Liver (tissue), 9 donors: ENCODE measurements around the gene YIPF3. TPM values are rescaled to one million over a fixed set of nuclear protein-coding genes. Genes with fewer than 3 reads are reported as not detected.
A peak's percentile ranks its signal among the peaks of the same experiment; 100 is the strongest.

Source experiments
- DNase-seq: peaks from one replicate; pipeline ENCODE4 v3.0.0-alpha.2; 2017; ENCODE audit warnings: low spot score
- H3K27ac ChIP-seq, 2 donors: one replicate each; pipeline ENCODE4 v1.7.0; 2013; ENCODE audit warnings: inconsistent platforms in 2 of 2, low read length in 2 of 2, control low read depth in 1 of 2, low read depth in 1 of 2, mild to moderate bottlenecking in 1 of 2
- H3K27me3 ChIP-seq, 4 donors: one replicate each; pipeline versions ENCODE4 v1.6.1 to v1.7.0; 2013; ENCODE audit warnings: low read length in 3 of 4, inconsistent platforms in 1 of 4, mild to moderate bottlenecking in 1 of 4, moderate library complexity in 1 of 4; ENCODE audit not compliant: control insufficient read depth in 4 of 4, insufficient read depth in 4 of 4
- H3K36me3 ChIP-seq, 4 donors: one replicate each; pipeline versions ENCODE4 v1.6.1 to v1.7.0; 2013; ENCODE audit warnings: low read length in 3 of 4, mild to moderate bottlenecking in 3 of 4, low read depth in 1 of 4, moderate library complexity in 1 of 4; ENCODE audit not compliant: control insufficient read depth in 4 of 4, insufficient read depth in 3 of 4
- H3K4me1 ChIP-seq, 4 donors: one replicate each; pipeline versions ENCODE4 v1.6.1 to v1.7.0; 2013; ENCODE audit warnings: low read length in 3 of 4, mild to moderate bottlenecking in 3 of 4, moderate library complexity in 1 of 4; ENCODE audit not compliant: control insufficient read depth in 4 of 4, insufficient read depth in 4 of 4
- H3K4me3 ChIP-seq, 3 donors: one replicate each; pipeline versions ENCODE4 v1.6.1 to v1.7.0; 2013; ENCODE audit warnings: low read length in 3 of 3, control low read depth in 1 of 3, low read depth in 1 of 3, mild to moderate bottlenecking in 1 of 3
- H3K9ac ChIP-seq, 2 donors: one replicate each; pipeline ENCODE4 v1.7.0; 2013; ENCODE audit warnings: low read length in 2 of 2, mild to moderate bottlenecking in 2 of 2, moderate library complexity in 2 of 2, control low read depth in 1 of 2, low read depth in 1 of 2
- H3K9me3 ChIP-seq, 4 donors: one replicate each; pipeline versions ENCODE4 v1.6.1 to v1.7.0; 2013; ENCODE audit warnings: low read length in 3 of 4; ENCODE audit not compliant: control insufficient read depth in 4 of 4
- CTCF ChIP-seq: fragments of 150-350 bp; IDR thresholded peaks from 2 replicates; pipeline ENCODE4 v1.5.1; 2017; ENCODE audit warnings: improper control_type of control experiment, low read depth, low read length; ENCODE audit not compliant: missing input control
- EGR1 ChIP-seq, 2 donors: IDR thresholded peaks; 2 replicates each; pipeline ENCODE4 v1.6.1; 2016 to 2018; ENCODE audit warnings: antibody characterized with exemption in 2 of 2, low read depth in 2 of 2
- FOXA1 ChIP-seq: IDR thresholded peaks from 2 replicates; pipeline ENCODE4 v1.6.1; 2016; ENCODE audit warnings: antibody characterized with exemption
- FOXA2 ChIP-seq: IDR thresholded peaks from 2 replicates; pipeline ENCODE4 v1.6.1; 2016; ENCODE audit warnings: antibody characterized with exemption
- HNF4A ChIP-seq, 2 donors: conservative IDR thresholded peaks; 2 replicates each; pipeline ENCODE4 v1.6.1; 2016; ENCODE audit warnings: antibody characterized with exemption in 2 of 2, mild to moderate bottlenecking in 2 of 2
- HNF4G ChIP-seq: IDR thresholded peaks from 2 replicates; pipeline ENCODE4 v1.6.1; 2016; ENCODE audit warnings: antibody characterized with exemption
- JUND ChIP-seq, 2 donors: IDR thresholded peaks; 2 replicates each; pipeline ENCODE4 v1.6.1; 2016; ENCODE audit warnings: antibody characterized with exemption in 2 of 2
- MAX ChIP-seq: IDR thresholded peaks from 2 replicates; pipeline ENCODE4 v1.6.1; 2016; ENCODE audit warnings: antibody characterized with exemption
- RAD21 ChIP-seq, 2 donors: IDR thresholded peaks; 2 replicates each; pipeline ENCODE4 v1.6.1; 2016; ENCODE audit warnings: antibody characterized with exemption in 2 of 2, mild to moderate bottlenecking in 2 of 2
- REST ChIP-seq: IDR thresholded peaks from 2 replicates; pipeline ENCODE4 v1.6.1; 2016; ENCODE audit warnings: antibody characterized with exemption, mild to moderate bottlenecking
- SP1 ChIP-seq: IDR thresholded peaks from 2 replicates; pipeline ENCODE4 v1.6.1; 2018; ENCODE audit warnings: antibody characterized with exemption, mild to moderate bottlenecking
- YY1 ChIP-seq: IDR thresholded peaks from 2 replicates; pipeline ENCODE4 v1.6.1; 2016; ENCODE audit warnings: antibody characterized with exemption, mild to moderate bottlenecking
- ZBTB33 ChIP-seq: IDR thresholded peaks from 2 replicates; pipeline ENCODE4 v1.6.1; 2016; ENCODE audit warnings: antibody characterized with exemption
- WGBS: extraction: QIAGEN DNeasy Blood & Tissue Kit; methylation state at CpG from one replicate; pipeline ENCODE4 v1.1.7; 2013; 5-methylcytosine and 5-hydroxymethylcytosine counted together
- polyA plus RNA-seq, 2 donors: library from polyadenylated mRNA; stranded (reverse) in 1 of 2; unstranded in 1 of 2; fragments of 200-250 nt in 1 of 2; fragments of >200 nt in 1 of 2; fragmentation: Nextera tagmentation in 1 of 2; extraction: Ambion mirVana in 1 of 2; gene quantifications; one replicate each; pipeline versions ENCODE4 v1.2.1 to v1.2.3, GENCODE V29; 2013 to 2015
- total RNA-seq, 2 donors: library from RNA; depleted of rRNA; stranded (reverse); fragments of >200 nt; gene quantifications; one replicate each; pipeline ENCODE4 v1.2.3, GENCODE V29; 2014
- donor health status: healthy.
- donor health status: healthy.
- donor health status: healthy.
- donor health status: healthy.
- donor health status: healthy.

Gene YIPF3
- total and polyA plus RNA-seq, 4 donors = 43.8 to 91.9 (median 61.6) TPM

- Histone ChIP-seq H3K4me1 (peaks cover 7 to 28% (median 17%) of the 10 kb centered on the region in 4 donors), H3K4me3 (peak within 1 kb of the TSS; percentile 76 to 92 (median 88)), H3K9me3 (no peaks in the 10 kb centered on the region), H3K27me3 (no peaks in the 10 kb centered on the region), H3K36me3 (no peaks in the 10 kb centered on the region), H3K27ac (peak within 1 kb of the TSS; percentile 75 to 76), H3K9ac (peak within 1 kb of the TSS; percentile 81 to 93)
- WGBS = 2% methylated on average over 34 of the region's 34 CpGs
- TF ChIP-seq SP1 = no peak
- no peak for TF ChIP-seq FOXA1
- TF ChIP-seq RAD21 (IDR thresholded peaks at IDR 0.05) = no peak
- no peak for TF ChIP-seq EGR1 (IDR thresholded peaks at IDR 0.05; ENCODE audit: low read depth in 2 of 2)
- TF ChIP-seq ZBTB33 = peak; percentile 33
- TF ChIP-seq HNF4G = no peak
- peak in 1 of 2 donors; percentile 40 for TF ChIP-seq HNF4A (conservative IDR thresholded peaks at IDR 0.05)
- no peak for TF ChIP-seq MAX
- TF ChIP-seq YY1 = peak; percentile 99
- peak; percentile 39 for TF ChIP-seq REST
- TF ChIP-seq JUND (IDR thresholded peaks at IDR 0.05) = no peak
- no peak for TF ChIP-seq CTCF
- TF ChIP-seq FOXA2 = no peak
- DNase-seq = peak; percentile 96
Measured at GRCh38 chr6:43477235-43478007, 39.3 kb downstream of the YIPF3 start, which contains the start of gene TJAP1. Gene TJAP1 (plus strand): TSS chr6:43477570. CDS start chr6:43499002, 21,432 bp downstream.

- Histone ChIP-seq H3K36me3 (no peaks in the 10 kb centered on the region), H3K4me1 (peaks cover 5 to 22% (median 15%) of the 10 kb centered on the region in 4 donors), H3K9me3 (no peaks in the 10 kb centered on the region), H3K27me3 (no peaks in the 10 kb centered on the region), H3K9ac (no peak overlapping the region), H3K27ac (no peak overlapping the region), H3K4me3 (peak overlapping the region in 1 of 3 donors; percentile 92)
- TF ChIP-seq REST = no peak
- TF ChIP-seq HNF4A (conservative IDR thresholded peaks at IDR 0.05) = no peak
- DNase-seq = no peak
- WGBS = 46% methylated on average over 2 of the region's 2 CpGs
Measured at GRCh38 chr6:43476746-43477145, 40.0 kb downstream of the YIPF3 start.
